GM12864 (cell line): ENCODE results near the gene ZKSCAN4.

Source experiments
- DNase-seq: peaks from one replicate; pipeline ENCODE4 v3.0.0-alpha.2; 2011; ENCODE audit warnings: low read depth
- H3K4me3 ChIP-seq: 2 replicates; pipeline ENCODE4 v1.5.1; 2011; ENCODE audit warnings: mild to moderate bottlenecking, low read depth, low read length, control low read depth
- TF ChIP-seq, protein P1 (sequence below): IDR thresholded peaks from 2 replicates; pipeline ENCODE4 v1.5.1; 2011; ENCODE audit warnings: low read depth, mild to moderate bottlenecking, moderate library complexity, low read length, control low read depth, inconsistent platforms; ENCODE audit errors: missing control alignments

Gene ZKSCAN4

DNA sequence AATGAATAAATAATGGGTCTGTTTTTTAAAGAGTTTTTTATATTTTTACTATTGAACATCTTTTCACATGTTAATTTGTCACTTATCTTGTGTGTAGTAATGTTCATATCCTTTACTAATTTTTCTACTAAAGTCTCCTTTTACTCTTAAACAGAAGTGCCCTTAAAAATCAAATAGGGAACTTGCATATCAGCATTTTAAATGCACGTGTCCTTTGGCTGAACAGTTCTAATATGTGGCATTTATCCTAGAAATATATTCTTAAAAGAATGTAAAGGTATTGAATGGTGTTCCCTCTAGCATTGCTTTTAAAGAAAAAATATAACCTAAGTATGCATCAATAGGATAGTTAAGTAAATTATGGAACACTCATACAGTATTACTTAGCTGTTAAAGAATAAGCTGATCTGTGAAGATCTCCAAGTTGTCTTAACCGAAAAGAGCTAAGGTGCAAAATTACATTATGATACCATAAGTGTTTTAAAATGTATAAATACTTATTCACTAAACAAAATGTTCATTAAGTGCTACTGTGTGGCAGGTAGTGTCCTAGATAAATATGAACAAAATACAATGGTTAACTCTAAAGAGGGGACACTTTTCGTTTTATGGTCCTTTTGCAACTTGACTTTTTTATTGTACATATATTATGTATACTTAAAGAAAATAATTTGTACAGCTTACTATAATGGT, 28.7 kb upstream of the ZKSCAN4 start:
- DNase-seq, result no peak
- peak overlapping the region; percentile 76; the same call in 1 of the 2 replicates for H3K4me3 ChIP-seq
- TF ChIP-seq, protein P1, sequence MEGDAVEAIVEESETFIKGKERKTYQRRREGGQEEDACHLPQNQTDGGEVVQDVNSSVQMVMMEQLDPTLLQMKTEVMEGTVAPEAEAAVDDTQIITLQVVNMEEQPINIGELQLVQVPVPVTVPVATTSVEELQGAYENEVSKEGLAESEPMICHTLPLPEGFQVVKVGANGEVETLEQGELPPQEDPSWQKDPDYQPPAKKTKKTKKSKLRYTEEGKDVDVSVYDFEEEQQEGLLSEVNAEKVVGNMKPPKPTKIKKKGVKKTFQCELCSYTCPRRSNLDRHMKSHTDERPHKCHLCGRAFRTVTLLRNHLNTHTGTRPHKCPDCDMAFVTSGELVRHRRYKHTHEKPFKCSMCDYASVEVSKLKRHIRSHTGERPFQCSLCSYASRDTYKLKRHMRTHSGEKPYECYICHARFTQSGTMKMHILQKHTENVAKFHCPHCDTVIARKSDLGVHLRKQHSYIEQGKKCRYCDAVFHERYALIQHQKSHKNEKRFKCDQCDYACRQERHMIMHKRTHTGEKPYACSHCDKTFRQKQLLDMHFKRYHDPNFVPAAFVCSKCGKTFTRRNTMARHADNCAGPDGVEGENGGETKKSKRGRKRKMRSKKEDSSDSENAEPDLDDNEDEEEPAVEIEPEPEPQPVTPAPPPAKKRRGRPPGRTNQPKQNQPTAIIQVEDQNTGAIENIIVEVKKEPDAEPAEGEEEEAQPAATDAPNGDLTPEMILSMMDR, result no peak

DNA sequence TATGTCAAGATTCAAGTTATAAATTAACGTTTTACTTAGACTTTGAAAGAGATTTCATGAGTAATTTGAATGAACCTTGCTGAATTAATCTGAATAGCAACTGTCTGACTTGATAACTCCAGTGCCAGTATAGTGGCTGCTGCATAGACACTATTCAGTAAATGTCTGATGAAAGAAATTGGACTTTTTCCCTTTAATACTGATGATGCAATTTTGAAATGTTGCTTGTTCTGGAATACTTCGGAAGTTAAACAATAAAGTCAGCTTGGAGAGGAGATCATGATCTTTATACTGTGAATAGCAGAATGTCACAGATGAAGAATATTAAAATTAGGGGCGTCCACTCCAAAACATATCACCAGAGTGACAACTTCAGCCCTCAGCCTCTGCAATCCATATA, 25.7 kb upstream of the ZKSCAN4 start:
- no peak for DNase-seq
- TF ChIP-seq, protein P1, result no peak
- H3K4me3 ChIP-seq, result no peak overlapping the region

DNA sequence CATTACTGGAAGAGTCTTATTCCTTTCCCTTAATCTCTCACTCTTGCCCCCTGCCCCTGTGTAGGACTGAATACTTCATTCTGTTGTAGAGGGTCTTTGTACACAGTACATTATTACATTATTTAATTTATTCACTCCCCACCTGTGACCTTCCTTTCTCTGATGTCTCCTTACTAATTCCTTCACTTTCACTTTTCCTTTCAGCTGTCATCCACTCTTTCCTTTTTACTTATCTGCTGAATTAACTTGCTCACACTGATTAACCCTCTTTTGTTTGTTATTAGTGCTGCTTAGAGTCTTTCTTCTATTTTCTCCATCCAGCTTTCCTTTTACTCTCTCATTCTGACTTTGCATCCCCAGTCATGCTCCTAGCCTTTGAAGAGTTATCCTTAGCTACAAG, 22.8 kb upstream of the ZKSCAN4 start:
- TF ChIP-seq, protein P1, result no peak
- no peak for DNase-seq

DNA sequence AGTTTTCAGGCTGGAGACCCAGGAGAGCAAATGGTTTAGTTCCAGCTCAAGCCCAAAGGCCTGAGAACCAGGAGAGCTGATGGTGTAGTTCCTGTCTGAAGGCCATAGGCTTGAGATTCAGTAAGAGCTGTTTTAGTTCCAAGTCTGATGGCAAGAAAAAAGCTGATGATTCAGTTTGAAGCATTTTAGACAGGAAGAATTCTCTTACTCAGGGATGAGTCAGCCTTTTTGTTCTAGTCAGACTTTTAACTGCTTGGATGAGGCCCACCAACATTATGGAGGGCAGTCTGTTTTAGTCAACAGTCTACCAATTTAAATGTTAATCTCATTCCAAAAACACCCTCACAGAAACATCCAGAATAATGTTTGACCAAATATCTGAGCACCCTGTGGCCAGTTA, 17.4 kb upstream of the ZKSCAN4 start:
- TF ChIP-seq, protein P1, result no peak
- no peak overlapping the region for H3K4me3 ChIP-seq
- no peak for DNase-seq

More for the DNA sequence above, 22.8 kb upstream of the ZKSCAN4 start:
- no peak overlapping the region for H3K4me3 ChIP-seq

DNA sequence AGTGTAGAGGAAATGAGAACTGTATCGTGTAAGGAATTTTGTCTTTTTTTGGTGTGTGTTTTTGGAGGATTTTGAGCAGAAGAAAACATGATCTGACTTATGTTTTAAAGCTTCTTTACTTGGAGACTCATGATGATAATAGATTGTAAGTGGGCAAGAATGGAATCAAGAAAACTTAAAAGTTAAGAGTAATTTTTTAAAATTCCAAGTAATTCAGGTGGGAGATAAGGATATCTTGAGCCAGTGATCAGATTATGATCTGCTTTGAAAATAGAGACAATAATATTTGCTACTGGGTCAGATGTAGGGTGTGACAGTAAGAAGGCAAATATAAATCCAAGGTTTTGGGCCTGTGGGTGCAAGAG, 15.6 kb upstream of the ZKSCAN4 start:
- H3K4me3 ChIP-seq, result peak overlapping the region; percentile 77
- DNase-seq, result no peak
- TF ChIP-seq, protein P1, result no peak

DNA sequence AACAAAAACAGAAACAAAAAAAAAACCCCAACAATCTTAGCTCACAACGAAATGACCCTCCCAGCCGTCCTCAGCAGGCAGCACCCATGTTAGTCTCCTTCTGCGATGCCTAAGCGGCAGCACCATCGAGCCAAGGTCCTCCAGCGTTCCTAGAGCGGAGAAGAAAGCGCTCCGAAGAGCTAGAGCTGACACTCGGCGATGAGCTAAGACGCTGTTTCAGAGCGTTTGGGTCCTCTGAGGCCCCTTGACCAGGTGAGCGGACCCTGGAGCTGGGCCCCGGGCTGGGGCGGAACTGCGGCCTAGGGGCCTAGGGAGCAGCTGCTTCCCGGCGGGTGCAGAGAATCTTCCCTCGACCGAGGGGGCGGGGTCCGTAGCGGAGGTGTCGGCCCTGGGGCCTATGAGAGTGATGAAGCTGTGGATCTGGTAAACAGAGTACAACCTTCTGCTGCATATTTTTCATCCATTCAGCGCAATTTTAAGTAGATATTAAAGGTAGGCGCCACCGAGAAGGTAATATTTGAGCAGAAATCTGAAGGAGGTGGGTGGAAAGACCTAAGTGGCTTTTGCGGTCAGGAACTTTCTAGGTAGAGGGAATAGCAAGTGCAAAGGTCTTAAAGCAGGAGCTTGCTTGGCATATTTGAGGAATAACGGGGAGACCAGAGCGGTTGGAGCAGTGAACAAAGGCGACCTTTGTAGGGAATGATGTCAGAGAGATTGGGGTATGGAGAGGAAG, 15.1 kb upstream of the ZKSCAN4 start, which contains the start of gene ZSCAN26:
Gene ZSCAN26 (plus strand): TSS at position 182 of the 733 bp plus-strand sequence. CDS start 4,777 bp downstream, outside the sequence.
- peak within 1 kb of the TSS; percentile 77 for H3K4me3 ChIP-seq
- TF ChIP-seq, protein P1, result no peak
- DNase-seq, result peak; percentile 71
